HG02870 (cell line): Measurements from ENCODE around the gene PWP2.
"Not testable (repeated sequence)": the region's sequence is repeated elsewhere in the genome, so short reads cannot be mapped to it uniquely, and the experiment has no call there.

Experiments
- ATAC-seq: cut with Tn5 transposase; IDR thresholded peaks from one replicate; pipeline ENCODE4 v1.9.1; 2021; ENCODE audit warnings: mild to moderate bottlenecking, moderate library complexity; ENCODE audit not compliant: unreplicated experiment

The PWP2 gene

GRCh38 chr21:44127827-44128226, 20.6 kb downstream of the PWP2 start:
- ATAC-seq = not testable (repeated sequence)

- not testable (repeated sequence) for ATAC-seq
Measured at GRCh38 chr21:44133715-44134057, 26.5 kb downstream of the PWP2 start.

- not testable (repeated sequence) for ATAC-seq
Measured at GRCh38 chr21:44134732-44135131, 27.5 kb downstream of the PWP2 start.

- not testable (repeated sequence) for ATAC-seq
Measured at GRCh38 chr21:44138039-44138438, 30.8 kb downstream of the PWP2 start.

GRCh38 chr21:44139787-44140551, 32.8 kb downstream of the PWP2 start:
- not testable (repeated sequence) for ATAC-seq

GRCh38 chr21:44140552-44140932, 33.3 kb downstream of the PWP2 start:
- ATAC-seq = not testable (repeated sequence)

- ATAC-seq = not testable (repeated sequence)
Measured at GRCh38 chr21:44142470-44142869, 35.3 kb downstream of the PWP2 start.

- not testable (repeated sequence) for ATAC-seq
Measured at GRCh38 chr21:44143380-44143779, 36.2 kb downstream of the PWP2 start.

GRCh38 chr21:44143996-44144395, 36.8 kb downstream of the PWP2 start:
- ATAC-seq = not testable (repeated sequence)

GRCh38 chr21:44144784-44145602, 37.8 kb downstream of the PWP2 start:
- not testable (repeated sequence) for ATAC-seq

- not testable (repeated sequence) for ATAC-seq
Measured at GRCh38 chr21:44145616-44146015, 38.4 kb downstream of the PWP2 start.

- ATAC-seq = not testable (repeated sequence)
Measured at GRCh38 chr21:44147108-44147507, 39.9 kb downstream of the PWP2 start.

GRCh38 chr21:44150255-44150654, 43.1 kb downstream of the PWP2 start:
- ATAC-seq = not testable (repeated sequence)

GRCh38 chr21:44153214-44153888, 46.2 kb downstream of the PWP2 start:
- not testable (repeated sequence) for ATAC-seq

- not testable (repeated sequence) for ATAC-seq
Measured at GRCh38 chr21:44153889-44154228, 46.7 kb downstream of the PWP2 start.

- ATAC-seq = peak; percentile 16
Measured at GRCh38 chr21:44154816-44155230, 47.6 kb downstream of the PWP2 start.

- ATAC-seq = peak; percentile 39
Measured at GRCh38 chr21:44155231-44155993, 48.2 kb downstream of the PWP2 start.

- peak; percentile 4 for ATAC-seq
Measured at GRCh38 chr21:44155994-44156380, 48.8 kb downstream of the PWP2 start.

GRCh38 chr21:44157439-44158081, 50.4 kb downstream of the PWP2 start:
- not testable (repeated sequence) for ATAC-seq

- ATAC-seq = not testable (repeated sequence)
Measured at GRCh38 chr21:44158082-44158468, 50.9 kb downstream of the PWP2 start.
